Natural killer cell (primary cell): Measurements from ENCODE around the gene ABHD2. TPM values are rescaled to one million over a fixed set of nuclear protein-coding genes. Genes with fewer than 3 reads are reported as not detected.

ENCODE experiments used
- ATAC-seq, 3 donors: fragments of 150-1000 bp in 2 of 3; fragments of 200-7000 bp in 1 of 3; cut with Tn5 transposase; 1 replicate in 1 of 3; 2 replicates in 2 of 3; pipeline ENCODE4 v1.10.0; 2021; ENCODE audit warnings: mild to moderate bottlenecking in 2 of 3, moderate library complexity in 2 of 3
- DNase-seq, 2 donors: peaks; one replicate each; pipeline versions ENCODE4 v3.0.0 to v3.0.0-alpha.2; 2013 to 2021; ENCODE audit warnings: mixed read lengths in 1 of 2
- H3K27ac ChIP-seq: one replicate; pipeline ENCODE4 v1.5.1; 2013; ENCODE audit warnings: mild to moderate bottlenecking, low read length
- H3K27me3 ChIP-seq: one replicate; pipeline ENCODE4 v1.6.1; 2013; ENCODE audit warnings: low read length; ENCODE audit not compliant: control insufficient read depth, insufficient read depth
- H3K36me3 ChIP-seq: one replicate; pipeline ENCODE4 v1.6.1; 2013; ENCODE audit warnings: low read length; ENCODE audit not compliant: control insufficient read depth, insufficient read depth
- H3K4me1 ChIP-seq: one replicate; pipeline ENCODE4 v1.6.1; 2013; ENCODE audit warnings: low read length; ENCODE audit not compliant: control insufficient read depth, insufficient read depth
- H3K4me3 ChIP-seq: one replicate; pipeline ENCODE4 v1.5.1; 2013; ENCODE audit warnings: low read length
- H3K9me3 ChIP-seq: one replicate; pipeline ENCODE4 v1.6.1; 2013; ENCODE audit warnings: low read length; ENCODE audit not compliant: control insufficient read depth, insufficient read depth
- H3K27ac Mint-ChIP-seq, 2 donors: one replicate each; pipeline ENCODE4 v1.8.0; 2022; ENCODE audit warnings: mild to moderate bottlenecking in 2 of 2, mixed read lengths in 2 of 2, moderate library complexity in 1 of 2
- H3K27me3 Mint-ChIP-seq, 2 donors: one replicate each; pipeline ENCODE4 v1.8.0; 2022; ENCODE audit warnings: low read depth in 2 of 2, mixed read lengths in 2 of 2
- H3K36me3 Mint-ChIP-seq: one replicate; pipeline ENCODE4 v1.8.0; 2022; ENCODE audit warnings: mixed read lengths
- H3K4me1 Mint-ChIP-seq, 2 donors: one replicate each; pipeline ENCODE4 v1.8.0; 2022; ENCODE audit warnings: mixed read lengths in 2 of 2
- H3K4me3 Mint-ChIP-seq: one replicate; pipeline ENCODE4 v1.8.0; 2022; ENCODE audit warnings: mild to moderate bottlenecking, moderate library complexity, mixed read lengths
- H3K9me3 Mint-ChIP-seq, 2 donors: one replicate each; pipeline ENCODE4 v1.8.0; 2022; ENCODE audit warnings: mixed read lengths in 2 of 2
- WGBS: methylation state at CpG from one replicate; pipeline ENCODE4 v1.1.7; 2013; ENCODE audit warnings: missing lambda C conversion rate; ENCODE audit not compliant: insufficient coverage; 5-methylcytosine and 5-hydroxymethylcytosine counted together
- intact Hi-C: fragments of 100-400 bp; cut with micrococcal nuclease; formaldehyde crosslinking; loops from one replicate; pipeline ENCODE4 v1.14.2; 2022
- total RNA-seq, 4 donors: library from RNA; stranded (reverse); fragments of 120-200 nt in 1 of 4; gene quantifications; one replicate each; pipeline versions ENCODE4 v1.2.3 to v1.2.4, GENCODE V29; 2013 to 2022
- TF ChIP-seq, protein P1 (sequence below): fragments of 200-600 bp; IDR thresholded peaks from one replicate; pipeline ENCODE4 v1.8.0; 2022; ENCODE audit warnings: antibody characterized with exemption

ABHD2 gene
- total RNA-seq, 3 donors from 2014 or later (not counting 1 experiment from before 2014, with no cell fraction given) = 187 to 236 (median 191) TPM

- H3K4me1 Mint-ChIP-seq = peaks cover 0 to 5% of the 10 kb centered on the region in 2 donors
- H3K9me3 ChIP-seq = no peaks in the 10 kb centered on the region
- no peak for ATAC-seq
- TF ChIP-seq, protein P1, sequence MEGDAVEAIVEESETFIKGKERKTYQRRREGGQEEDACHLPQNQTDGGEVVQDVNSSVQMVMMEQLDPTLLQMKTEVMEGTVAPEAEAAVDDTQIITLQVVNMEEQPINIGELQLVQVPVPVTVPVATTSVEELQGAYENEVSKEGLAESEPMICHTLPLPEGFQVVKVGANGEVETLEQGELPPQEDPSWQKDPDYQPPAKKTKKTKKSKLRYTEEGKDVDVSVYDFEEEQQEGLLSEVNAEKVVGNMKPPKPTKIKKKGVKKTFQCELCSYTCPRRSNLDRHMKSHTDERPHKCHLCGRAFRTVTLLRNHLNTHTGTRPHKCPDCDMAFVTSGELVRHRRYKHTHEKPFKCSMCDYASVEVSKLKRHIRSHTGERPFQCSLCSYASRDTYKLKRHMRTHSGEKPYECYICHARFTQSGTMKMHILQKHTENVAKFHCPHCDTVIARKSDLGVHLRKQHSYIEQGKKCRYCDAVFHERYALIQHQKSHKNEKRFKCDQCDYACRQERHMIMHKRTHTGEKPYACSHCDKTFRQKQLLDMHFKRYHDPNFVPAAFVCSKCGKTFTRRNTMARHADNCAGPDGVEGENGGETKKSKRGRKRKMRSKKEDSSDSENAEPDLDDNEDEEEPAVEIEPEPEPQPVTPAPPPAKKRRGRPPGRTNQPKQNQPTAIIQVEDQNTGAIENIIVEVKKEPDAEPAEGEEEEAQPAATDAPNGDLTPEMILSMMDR = no peak
- H3K27ac Mint-ChIP-seq = no peak overlapping the region
- H3K4me3 ChIP-seq = no peak overlapping the region
- H3K4me1 ChIP-seq = no peaks in the 10 kb centered on the region
- WGBS = 52% methylated on average over 4 of the region's 4 CpGs
- no peaks in the 10 kb centered on the region for H3K36me3 Mint-ChIP-seq
- H3K27ac ChIP-seq = no peak overlapping the region
- H3K27me3 Mint-ChIP-seq = peaks cover 0 to 3% of the 10 kb centered on the region in 2 donors
- no peaks in the 10 kb centered on the region for H3K36me3 ChIP-seq
- no peaks in the 10 kb centered on the region for H3K27me3 ChIP-seq
- no peak for DNase-seq
- no peaks in the 10 kb centered on the region for H3K9me3 Mint-ChIP-seq
- H3K4me3 Mint-ChIP-seq = no peak overlapping the region
- intact Hi-C loops = no loop called here
Measured at GRCh38 chr15:89074402-89075012, 13.7 kb upstream of the ABHD2 start.

- no peak overlapping the region for H3K27ac Mint-ChIP-seq
- no peaks in the 10 kb centered on the region for H3K9me3 ChIP-seq
- ATAC-seq = no peak
- H3K27me3 ChIP-seq = no peaks in the 10 kb centered on the region
- no peak overlapping the region for H3K4me3 Mint-ChIP-seq
- intact Hi-C loops = no loop called here
- TF ChIP-seq, protein P1 = no peak
- no peaks in the 10 kb centered on the region for H3K4me1 ChIP-seq
- no peaks in the 10 kb centered on the region for H3K9me3 Mint-ChIP-seq
- H3K4me1 Mint-ChIP-seq = peaks cover 0 to 5% of the 10 kb centered on the region in 2 donors
- no peak overlapping the region for H3K4me3 ChIP-seq
- H3K27me3 Mint-ChIP-seq = peaks cover 0 to 3% of the 10 kb centered on the region in 2 donors
- WGBS = 87% methylated on average over 4 of the region's 4 CpGs
- H3K36me3 ChIP-seq = no peaks in the 10 kb centered on the region
- no peaks in the 10 kb centered on the region for H3K36me3 Mint-ChIP-seq
- DNase-seq = no peak
- no peak overlapping the region for H3K27ac ChIP-seq
Measured at GRCh38 chr15:89075101-89075640, 13.1 kb upstream of the ABHD2 start.

- no peaks in the 10 kb centered on the region for H3K9me3 ChIP-seq
- 49% methylated on average over 4 of the region's 4 CpGs for WGBS
- H3K36me3 Mint-ChIP-seq = no peaks in the 10 kb centered on the region
- peaks cover 0 to 5% of the 10 kb centered on the region in 2 donors for H3K4me1 Mint-ChIP-seq
- H3K4me3 Mint-ChIP-seq = no peak overlapping the region
- H3K36me3 ChIP-seq = no peaks in the 10 kb centered on the region
- H3K4me1 ChIP-seq = no peaks in the 10 kb centered on the region
- H3K27me3 ChIP-seq = no peaks in the 10 kb centered on the region
- no peaks in the 10 kb centered on the region for H3K9me3 Mint-ChIP-seq
- no peak overlapping the region for H3K27ac ChIP-seq
- no peak overlapping the region for H3K4me3 ChIP-seq
- H3K27ac Mint-ChIP-seq = no peak overlapping the region
- TF ChIP-seq, protein P1 = no peak
- ATAC-seq (no peak), DNase-seq (no peak)
- intact Hi-C loops = no loop called here
- H3K27me3 Mint-ChIP-seq = peaks cover 0 to 5% of the 10 kb centered on the region in 2 donors
Measured at GRCh38 chr15:89075846-89076245, 12.4 kb upstream of the ABHD2 start.

- intact Hi-C loops = no loop called here
- Histone ChIP-seq H3K27ac (no peak overlapping the region), H3K27me3 (no peaks in the 10 kb centered on the region), H3K4me1 (no peaks in the 10 kb centered on the region), H3K9me3 (no peaks in the 10 kb centered on the region), H3K4me3 (no peak overlapping the region), H3K36me3 (no peaks in the 10 kb centered on the region)
- Mint-ChIP-seq H3K27ac (no peak overlapping the region), H3K4me1 (peaks cover 0 to 5% of the 10 kb centered on the region in 2 donors), H3K4me3 (no peak overlapping the region), H3K36me3 (no peaks in the 10 kb centered on the region), H3K9me3 (no peaks in the 10 kb centered on the region), H3K27me3 (peaks cover 0 to 5% of the 10 kb centered on the region in 2 donors)
- DNase-seq = no peak
- TF ChIP-seq, protein P1 = no peak
- WGBS = 55% methylated on average over 1 of the region's 1 CpG
- ATAC-seq = no peak
Measured at GRCh38 chr15:89077750-89078149, 10.5 kb upstream of the ABHD2 start.
